ENCODE data around the gene EVL. TPM values are rescaled to one million over a fixed set of nuclear protein-coding genes. Genes with fewer than 3 reads are reported as not detected.
"Not testable (repeated sequence)": the region's sequence is repeated elsewhere in the genome, so short reads cannot be mapped to it uniquely, and the experiment has no call there.

The EVL gene
- total and polyA plus RNA-seq, 3 donors from 2014 or later: 87.4 to 96.8 (median 91.7) TPM

GRCh38 chr14:100178691-100179090, 113.5 kb downstream of the EVL start:
- H3K9me3 ChIP-seq: no peaks in the 10 kb centered on the region
- TF ChIP-seq CTCF (IDR thresholded peaks at IDR 0.05): no peak
- TF ChIP-seq POLR2A (IDR thresholded peaks at IDR 0.05): no peak
- no peak for DNase-seq
- WGBS, 2 donors: 93 to 94% methylated on average over 7 of the region's 7 CpGs
- no peaks in the 10 kb centered on the region for H3K27me3 ChIP-seq
- H3K36me3 ChIP-seq (ENCODE audit: low read depth, missing control alignments): no peaks in the 10 kb centered on the region
- no peak overlapping the region for H3K27ac ChIP-seq
- intact Hi-C loops (cut with DNase I; ENCODE audit: low total_unique reads): no loop called here
- H3K4me1 ChIP-seq: no peaks in the 10 kb centered on the region
- H3K4me3 ChIP-seq: no peak overlapping the region

DNA sequence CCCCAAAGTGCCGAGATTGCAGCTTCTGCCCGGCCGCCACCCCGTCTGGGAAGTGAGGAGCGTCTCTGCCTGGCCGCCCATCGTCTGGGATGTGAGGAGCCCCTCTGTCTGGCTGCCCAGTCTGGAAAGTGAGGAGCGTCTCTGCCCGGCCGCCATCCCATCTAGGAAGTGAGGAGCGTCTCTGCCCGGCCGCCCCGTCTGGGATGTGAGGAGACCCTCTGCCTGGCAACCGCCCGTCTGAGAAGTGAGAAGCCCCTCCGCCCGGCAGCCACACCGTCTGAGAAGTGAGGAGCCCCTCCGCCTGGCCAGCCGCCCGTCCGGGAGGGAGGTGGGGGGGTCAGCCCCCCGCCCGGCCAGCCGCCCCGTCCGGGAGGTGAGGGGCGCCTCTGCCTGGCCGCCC, 115.4 kb downstream of the EVL start:
- H3K27ac ChIP-seq; H3K27me3 ChIP-seq; H3K36me3 ChIP-seq (ENCODE audit: low read depth, missing control alignments); H3K9me3 ChIP-seq; H3K4me3 ChIP-seq; intact Hi-C loops (cut with DNase I; ENCODE audit: low total_unique reads); DNase-seq; H3K4me1 ChIP-seq: not testable (repeated sequence)
- 78% methylated on average over 28 of the region's 30 CpGs; no CpG with 5 or more reads in 1 of the 2 donors for WGBS, 2 donors

- H3K36me3 ChIP-seq (ENCODE audit: low read depth, missing control alignments); DNase-seq; H3K27ac ChIP-seq; H3K27me3 ChIP-seq; H3K4me1 ChIP-seq; intact Hi-C loops (cut with DNase I; ENCODE audit: low total_unique reads); H3K4me3 ChIP-seq; H3K9me3 ChIP-seq: not testable (repeated sequence)
- WGBS, 2 donors: 70 to 76% methylated on average over 3 to 4 of the region's 4 CpGs
Observed at GRCh38 chr14:100181876-100182551, 116.8 kb downstream of the EVL start.

GRCh38 chr14:100187247-100187833, 122.1 kb downstream of the EVL start:
- Histone ChIP-seq H3K9me3 (no peaks in the 10 kb centered on the region), H3K4me3 (no peak overlapping the region), H3K4me1 (peaks cover 11% of the 10 kb centered on the region), H3K27me3 (no peaks in the 10 kb centered on the region), H3K27ac (no peak overlapping the region), H3K36me3 (ENCODE audit: low read depth, missing control alignments) (no peaks in the 10 kb centered on the region)
- TF ChIP-seq CTCF (IDR thresholded peaks at IDR 0.05): no peak
- no peak for TF ChIP-seq POLR2A (IDR thresholded peaks at IDR 0.05)
- WGBS, 2 donors: 87 to 91% methylated on average over 12 of the region's 12 CpGs
- intact Hi-C loops (cut with DNase I; ENCODE audit: low total_unique reads): no loop called here
- DNase-seq: no peak

- 89 to 94% methylated on average over 7 to 9 of the region's 12 CpGs for WGBS, 2 donors
- DNase-seq: no peak
- Histone ChIP-seq H3K27ac (no peak overlapping the region), H3K27me3 (no peaks in the 10 kb centered on the region), H3K4me3 (no peak overlapping the region), H3K9me3 (no peaks in the 10 kb centered on the region), H3K36me3 (ENCODE audit: low read depth, missing control alignments) (no peaks in the 10 kb centered on the region), H3K4me1 (peaks cover 17% of the 10 kb centered on the region)
- intact Hi-C loops (cut with DNase I; ENCODE audit: low total_unique reads): no loop called here
- TF ChIP-seq POLR2A (IDR thresholded peaks at IDR 0.05) (no peak), CTCF (IDR thresholded peaks at IDR 0.05) (no peak)
Observed at GRCh38 chr14:100188392-100189030, 123.3 kb downstream of the EVL start.

Data from testis (tissue), 3 donors.